Measurements from ENCODE around the gene ERCC1. TPM values are rescaled to one million over a fixed set of nuclear protein-coding genes. Genes with fewer than 3 reads are reported as not detected.

ERCC1 gene
- total and polyA plus RNA-seq, 2 of the 13 experiments (the other 11 are each of a cell fraction or from before 2014, with no cell fraction given): 40.0 to 66.4 TPM

- TF ChIP-seq ESRRA (CRISPR knock-in tag; IDR thresholded peaks at IDR 0.05; ENCODE audit: low read depth): no peak
- TF ChIP-seq, protein P1, sequence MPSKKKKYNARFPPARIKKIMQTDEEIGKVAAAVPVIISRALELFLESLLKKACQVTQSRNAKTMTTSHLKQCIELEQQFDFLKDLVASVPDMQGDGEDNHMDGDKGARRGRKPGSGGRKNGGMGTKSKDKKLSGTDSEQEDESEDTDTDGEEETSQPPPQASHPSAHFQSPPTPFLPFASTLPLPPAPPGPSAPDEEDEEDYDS (CRISPR knock-in tag; IDR thresholded peaks at IDR 0.05): peak; percentile 66
- TF ChIP-seq ATRX (CRISPR knock-in tag; IDR thresholded peaks at IDR 0.05; ENCODE audit: borderline replicate concordance): no peak
- TF ChIP-seq, protein P2, sequence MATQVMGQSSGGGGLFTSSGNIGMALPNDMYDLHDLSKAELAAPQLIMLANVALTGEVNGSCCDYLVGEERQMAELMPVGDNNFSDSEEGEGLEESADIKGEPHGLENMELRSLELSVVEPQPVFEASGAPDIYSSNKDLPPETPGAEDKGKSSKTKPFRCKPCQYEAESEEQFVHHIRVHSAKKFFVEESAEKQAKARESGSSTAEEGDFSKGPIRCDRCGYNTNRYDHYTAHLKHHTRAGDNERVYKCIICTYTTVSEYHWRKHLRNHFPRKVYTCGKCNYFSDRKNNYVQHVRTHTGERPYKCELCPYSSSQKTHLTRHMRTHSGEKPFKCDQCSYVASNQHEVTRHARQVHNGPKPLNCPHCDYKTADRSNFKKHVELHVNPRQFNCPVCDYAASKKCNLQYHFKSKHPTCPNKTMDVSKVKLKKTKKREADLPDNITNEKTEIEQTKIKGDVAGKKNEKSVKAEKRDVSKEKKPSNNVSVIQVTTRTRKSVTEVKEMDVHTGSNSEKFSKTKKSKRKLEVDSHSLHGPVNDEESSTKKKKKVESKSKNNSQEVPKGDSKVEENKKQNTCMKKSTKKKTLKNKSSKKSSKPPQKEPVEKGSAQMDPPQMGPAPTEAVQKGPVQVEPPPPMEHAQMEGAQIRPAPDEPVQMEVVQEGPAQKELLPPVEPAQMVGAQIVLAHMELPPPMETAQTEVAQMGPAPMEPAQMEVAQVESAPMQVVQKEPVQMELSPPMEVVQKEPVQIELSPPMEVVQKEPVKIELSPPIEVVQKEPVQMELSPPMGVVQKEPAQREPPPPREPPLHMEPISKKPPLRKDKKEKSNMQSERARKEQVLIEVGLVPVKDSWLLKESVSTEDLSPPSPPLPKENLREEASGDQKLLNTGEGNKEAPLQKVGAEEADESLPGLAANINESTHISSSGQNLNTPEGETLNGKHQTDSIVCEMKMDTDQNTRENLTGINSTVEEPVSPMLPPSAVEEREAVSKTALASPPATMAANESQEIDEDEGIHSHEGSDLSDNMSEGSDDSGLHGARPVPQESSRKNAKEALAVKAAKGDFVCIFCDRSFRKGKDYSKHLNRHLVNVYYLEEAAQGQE (IDR thresholded peaks at IDR 0.05; ENCODE audit: borderline replicate concordance in 1 of 2, low read depth in 1 of 2, low read length in 2 of 2): peak in 1 of 2 experiments; percentile 42; a peak in 1 of 4 replicates
- TF ChIP-seq HNRNPH1 (optimal IDR thresholded peaks at IDR 0.05; ENCODE audit: low read depth, low read length): no peak
- no peak for TF ChIP-seq ZNF343 (CRISPR knock-in tag; IDR thresholded peaks at IDR 0.05)
- TF ChIP-seq CEBPG (CRISPR knock-in tag; IDR thresholded peaks at IDR 0.05): peak; percentile 63; the same call in 1 of the 2 replicates
- no peak for TF ChIP-seq RXRB (CRISPR knock-in tag; IDR thresholded peaks at IDR 0.05; ENCODE audit: borderline replicate concordance)
- TF ChIP-seq ZNF782 (CRISPR knock-in tag; IDR thresholded peaks at IDR 0.05; ENCODE audit: borderline replicate concordance): no peak
- no peak; the same call in 1 of the 2 replicates for TF ChIP-seq ZMYM4 (CRISPR knock-in tag; IDR thresholded peaks at IDR 0.05)
- TF ChIP-seq ZNF414 (CRISPR knock-in tag; IDR thresholded peaks at IDR 0.05): no peak
- TF ChIP-seq, protein P3, sequence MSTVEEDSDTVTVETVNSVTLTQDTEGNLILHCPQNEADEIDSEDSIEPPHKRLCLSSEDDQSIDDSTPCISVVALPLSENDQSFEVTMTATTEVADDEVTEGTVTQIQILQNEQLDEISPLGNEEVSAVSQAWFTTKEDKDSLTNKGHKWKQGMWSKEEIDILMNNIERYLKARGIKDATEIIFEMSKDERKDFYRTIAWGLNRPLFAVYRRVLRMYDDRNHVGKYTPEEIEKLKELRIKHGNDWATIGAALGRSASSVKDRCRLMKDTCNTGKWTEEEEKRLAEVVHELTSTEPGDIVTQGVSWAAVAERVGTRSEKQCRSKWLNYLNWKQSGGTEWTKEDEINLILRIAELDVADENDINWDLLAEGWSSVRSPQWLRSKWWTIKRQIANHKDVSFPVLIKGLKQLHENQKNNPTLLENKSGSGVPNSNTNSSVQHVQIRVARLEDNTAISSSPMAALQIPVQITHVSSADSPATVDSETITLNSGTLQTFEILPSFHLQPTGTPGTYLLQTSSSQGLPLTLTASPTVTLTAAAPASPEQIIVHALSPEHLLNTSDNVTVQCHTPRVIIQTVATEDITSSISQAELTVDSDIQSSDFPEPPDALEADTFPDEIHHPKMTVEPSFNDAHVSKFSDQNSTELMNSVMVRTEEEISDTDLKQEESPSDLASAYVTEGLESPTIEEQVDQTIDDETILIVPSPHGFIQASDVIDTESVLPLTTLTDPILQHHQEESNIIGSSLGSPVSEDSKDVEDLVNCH (CRISPR knock-in tag; IDR thresholded peaks at IDR 0.05): no peak
- no peak for TF ChIP-seq TOE1 (CRISPR knock-in tag; IDR thresholded peaks at IDR 0.05)
- TF ChIP-seq RBFOX2 (IDR thresholded peaks at IDR 0.05; ENCODE audit: low read depth, low read length): peak; percentile 44; the same call in 1 of the 2 replicates
- no peak for TF ChIP-seq GLI4 (CRISPR knock-in tag; IDR thresholded peaks at IDR 0.05; ENCODE audit: borderline replicate concordance)
- no peak for TF ChIP-seq HCFC1 (IDR thresholded peaks at IDR 0.05; ENCODE audit: low read depth, low read length)
- TF ChIP-seq PHF8 (CRISPR knock-in tag; IDR thresholded peaks at IDR 0.05): peak; percentile 34; the same call in 1 of the 2 replicates
- TF ChIP-seq, protein P4, sequence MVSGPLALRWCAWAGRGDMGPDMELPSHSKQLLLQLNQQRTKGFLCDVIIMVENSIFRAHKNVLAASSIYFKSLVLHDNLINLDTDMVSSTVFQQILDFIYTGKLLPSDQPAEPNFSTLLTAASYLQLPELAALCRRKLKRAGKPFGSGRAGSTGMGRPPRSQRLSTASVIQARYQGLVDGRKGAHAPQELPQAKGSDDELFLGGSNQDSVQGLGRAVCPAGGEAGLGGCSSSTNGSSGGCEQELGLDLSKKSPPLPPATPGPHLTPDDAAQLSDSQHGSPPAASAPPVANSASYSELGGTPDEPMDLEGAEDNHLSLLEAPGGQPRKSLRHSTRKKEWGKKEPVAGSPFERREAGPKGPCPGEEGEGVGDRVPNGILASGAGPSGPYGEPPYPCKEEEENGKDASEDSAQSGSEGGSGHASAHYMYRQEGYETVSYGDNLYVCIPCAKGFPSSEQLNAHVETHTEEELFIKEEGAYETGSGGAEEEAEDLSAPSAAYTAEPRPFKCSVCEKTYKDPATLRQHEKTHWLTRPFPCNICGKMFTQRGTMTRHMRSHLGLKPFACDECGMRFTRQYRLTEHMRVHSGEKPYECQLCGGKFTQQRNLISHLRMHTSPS (CRISPR knock-in tag; IDR thresholded peaks at IDR 0.05; ENCODE audit: low read depth): no peak
- TF ChIP-seq ETV5 (CRISPR knock-in tag; IDR thresholded peaks at IDR 0.05; ENCODE audit: borderline replicate concordance): no peak; the same call in 1 of the 2 replicates
- no peak for TF ChIP-seq KLF13 (CRISPR knock-in tag; IDR thresholded peaks at IDR 0.05)
- TF ChIP-seq ZNF33A (CRISPR knock-in tag; IDR thresholded peaks at IDR 0.05; ENCODE audit: borderline replicate concordance): no peak
Measured at GRCh38 chr19:45467456-45468158, 43.9 kb upstream of the ERCC1 start, which contains the start of gene FOSB (continued).
